CD4-positive, alpha-beta T cell treated with Interleukin-17A for 1 hour (primary cell): ENCODE data around the gene ASCC3.
A peak's percentile ranks its signal among the peaks of the same experiment; 100 is the strongest.
"Not testable (repeated sequence)": the region's sequence is repeated elsewhere in the genome, so short reads cannot be mapped to it uniquely, and the experiment has no call there.

Experiments
- DNase-seq: peaks from one replicate; pipeline ENCODE4 v3.0.0-alpha.2; 2020

The ASCC3 gene, protein sequence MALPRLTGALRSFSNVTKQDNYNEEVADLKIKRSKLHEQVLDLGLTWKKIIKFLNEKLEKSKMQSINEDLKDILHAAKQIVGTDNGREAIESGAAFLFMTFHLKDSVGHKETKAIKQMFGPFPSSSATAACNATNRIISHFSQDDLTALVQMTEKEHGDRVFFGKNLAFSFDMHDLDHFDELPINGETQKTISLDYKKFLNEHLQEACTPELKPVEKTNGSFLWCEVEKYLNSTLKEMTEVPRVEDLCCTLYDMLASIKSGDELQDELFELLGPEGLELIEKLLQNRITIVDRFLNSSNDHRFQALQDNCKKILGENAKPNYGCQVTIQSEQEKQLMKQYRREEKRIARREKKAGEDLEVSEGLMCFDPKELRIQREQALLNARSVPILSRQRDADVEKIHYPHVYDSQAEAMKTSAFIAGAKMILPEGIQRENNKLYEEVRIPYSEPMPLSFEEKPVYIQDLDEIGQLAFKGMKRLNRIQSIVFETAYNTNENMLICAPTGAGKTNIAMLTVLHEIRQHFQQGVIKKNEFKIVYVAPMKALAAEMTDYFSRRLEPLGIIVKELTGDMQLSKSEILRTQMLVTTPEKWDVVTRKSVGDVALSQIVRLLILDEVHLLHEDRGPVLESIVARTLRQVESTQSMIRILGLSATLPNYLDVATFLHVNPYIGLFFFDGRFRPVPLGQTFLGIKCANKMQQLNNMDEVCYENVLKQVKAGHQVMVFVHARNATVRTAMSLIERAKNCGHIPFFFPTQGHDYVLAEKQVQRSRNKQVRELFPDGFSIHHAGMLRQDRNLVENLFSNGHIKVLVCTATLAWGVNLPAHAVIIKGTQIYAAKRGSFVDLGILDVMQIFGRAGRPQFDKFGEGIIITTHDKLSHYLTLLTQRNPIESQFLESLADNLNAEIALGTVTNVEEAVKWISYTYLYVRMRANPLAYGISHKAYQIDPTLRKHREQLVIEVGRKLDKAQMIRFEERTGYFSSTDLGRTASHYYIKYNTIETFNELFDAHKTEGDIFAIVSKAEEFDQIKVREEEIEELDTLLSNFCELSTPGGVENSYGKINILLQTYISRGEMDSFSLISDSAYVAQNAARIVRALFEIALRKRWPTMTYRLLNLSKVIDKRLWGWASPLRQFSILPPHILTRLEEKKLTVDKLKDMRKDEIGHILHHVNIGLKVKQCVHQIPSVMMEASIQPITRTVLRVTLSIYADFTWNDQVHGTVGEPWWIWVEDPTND (N-terminal part only)

DNA sequence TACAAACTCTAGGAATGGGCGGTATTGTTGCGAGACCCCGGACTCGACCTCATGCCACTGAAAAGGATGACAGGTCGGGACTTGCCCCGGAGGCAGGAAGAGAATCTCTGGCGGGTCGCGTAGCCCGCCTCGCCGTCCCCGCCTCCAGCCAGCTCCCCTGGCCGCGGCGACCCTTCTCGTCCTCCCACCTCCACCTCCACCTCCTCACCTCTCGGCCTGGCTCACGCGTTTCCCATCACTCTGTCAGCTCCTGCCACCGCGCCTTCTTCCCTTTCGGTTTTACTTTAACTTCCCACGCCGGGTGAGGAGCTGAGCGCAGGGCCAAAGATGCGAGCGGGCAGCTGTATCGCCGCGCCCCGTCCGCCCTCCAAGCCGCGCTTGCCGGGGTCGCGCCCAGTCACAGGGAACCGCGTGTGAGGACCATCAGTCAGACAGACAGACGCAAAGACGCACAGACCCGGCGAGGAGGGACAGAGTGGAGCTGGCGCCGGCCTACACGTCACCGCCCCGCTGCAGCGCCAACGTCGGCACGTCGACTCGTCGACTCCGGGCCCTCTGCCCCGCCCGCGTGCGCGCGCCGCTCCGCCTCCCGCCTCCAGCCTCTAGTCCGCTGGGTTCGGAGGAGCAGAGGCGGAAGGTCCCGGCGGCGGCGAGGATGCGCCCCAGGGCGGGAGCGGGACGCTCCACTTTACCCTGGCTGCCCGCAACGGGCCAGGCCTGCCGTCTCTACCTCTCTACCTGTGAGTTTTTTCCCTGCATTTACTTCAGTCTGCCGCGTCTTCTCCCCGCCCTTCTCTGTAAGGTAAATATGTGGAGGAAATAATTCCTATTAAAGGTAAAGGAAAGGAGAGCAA is at the start of gene ASCC3:
ASCC3 (minus strand) TSS at position 477 of the 854 bp plus-strand sequence. CDS start 13,332 bp downstream, outside the sequence.
- peak; percentile 88 for DNase-seq

DNA sequence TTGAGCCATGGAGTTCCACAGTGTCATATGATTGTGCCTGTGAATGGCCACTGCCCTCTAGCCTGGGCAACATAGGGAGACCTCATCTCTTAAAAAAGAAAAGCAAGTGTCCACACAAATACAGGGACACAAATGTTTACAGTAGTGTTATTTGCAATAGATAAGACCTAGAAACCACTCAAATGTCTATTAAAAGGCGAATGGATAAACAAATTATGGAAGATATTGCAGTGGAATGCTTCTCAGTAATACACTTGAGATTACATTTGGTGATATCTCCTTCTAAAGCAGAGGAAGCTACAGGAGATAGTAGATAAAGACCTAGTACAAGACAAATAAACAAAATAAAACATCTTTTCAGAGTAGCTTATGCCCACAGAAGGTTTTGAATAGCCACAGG is 44.6 kb upstream of the ASCC3 start:
- no peak for DNase-seq

DNA sequence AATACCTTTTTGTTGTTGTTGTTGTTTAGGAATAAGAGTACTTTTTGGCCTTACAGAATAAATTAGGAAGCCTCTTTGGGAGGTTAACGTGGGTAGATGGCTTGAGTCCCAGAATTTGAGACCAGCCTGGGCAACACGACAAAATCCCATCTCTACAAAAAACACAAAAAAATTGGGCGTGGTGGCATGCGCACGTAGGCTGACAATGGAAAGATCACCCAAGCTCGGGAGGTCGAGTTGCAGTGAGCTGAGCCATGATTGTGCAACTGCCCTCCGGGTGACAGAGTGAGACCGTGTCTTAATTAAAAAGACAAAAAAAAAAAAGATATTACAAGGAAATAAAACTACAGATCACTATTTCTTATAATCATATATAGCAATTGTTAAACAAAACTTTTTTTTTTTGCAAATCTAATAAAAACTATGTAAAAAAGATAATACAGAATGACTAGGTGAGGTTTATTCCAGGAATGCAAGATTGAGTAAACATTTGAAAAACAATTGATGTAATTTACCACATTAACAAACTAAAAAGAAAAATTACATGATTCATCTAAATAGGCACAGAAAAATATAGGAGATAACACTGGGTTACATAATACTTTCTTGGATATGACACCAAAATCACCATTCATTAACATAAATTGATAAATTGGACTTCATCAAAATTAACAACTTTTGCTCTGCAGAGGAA is 43.6 kb upstream of the ASCC3 start:
- DNase-seq = no peak

DNA sequence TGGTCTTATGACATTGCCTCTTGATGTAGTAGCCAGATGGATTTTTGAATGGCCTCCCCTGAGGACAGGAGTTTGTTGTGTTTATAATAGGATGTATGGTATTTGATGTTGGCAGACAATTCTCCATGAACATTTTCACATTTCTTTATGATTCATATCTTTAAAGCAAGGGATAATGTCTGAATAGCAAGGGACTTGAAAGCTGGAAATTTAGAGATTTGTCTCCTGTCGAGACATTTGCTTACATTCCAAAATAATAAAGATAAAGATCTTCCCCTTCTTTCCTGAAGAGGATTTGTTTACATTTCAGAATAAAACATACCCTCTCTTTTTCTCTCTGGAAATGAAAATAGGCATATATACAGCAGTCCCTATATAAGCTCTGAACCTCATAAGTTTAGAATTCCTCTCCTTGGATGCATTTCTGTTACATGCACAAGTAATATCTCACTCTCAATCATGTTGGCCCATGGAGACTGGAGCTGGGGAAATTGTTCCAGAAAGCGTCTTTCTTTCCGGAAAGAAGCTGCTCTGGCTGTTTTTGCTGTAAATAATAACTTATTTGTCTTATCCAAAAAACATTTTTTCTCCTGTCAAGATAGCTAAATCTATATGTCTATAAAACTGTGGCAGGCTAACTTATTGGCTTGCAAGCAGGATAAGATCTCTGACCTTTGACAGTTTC is 42.5 kb upstream of the ASCC3 start:
- DNase-seq = no peak

DNA sequence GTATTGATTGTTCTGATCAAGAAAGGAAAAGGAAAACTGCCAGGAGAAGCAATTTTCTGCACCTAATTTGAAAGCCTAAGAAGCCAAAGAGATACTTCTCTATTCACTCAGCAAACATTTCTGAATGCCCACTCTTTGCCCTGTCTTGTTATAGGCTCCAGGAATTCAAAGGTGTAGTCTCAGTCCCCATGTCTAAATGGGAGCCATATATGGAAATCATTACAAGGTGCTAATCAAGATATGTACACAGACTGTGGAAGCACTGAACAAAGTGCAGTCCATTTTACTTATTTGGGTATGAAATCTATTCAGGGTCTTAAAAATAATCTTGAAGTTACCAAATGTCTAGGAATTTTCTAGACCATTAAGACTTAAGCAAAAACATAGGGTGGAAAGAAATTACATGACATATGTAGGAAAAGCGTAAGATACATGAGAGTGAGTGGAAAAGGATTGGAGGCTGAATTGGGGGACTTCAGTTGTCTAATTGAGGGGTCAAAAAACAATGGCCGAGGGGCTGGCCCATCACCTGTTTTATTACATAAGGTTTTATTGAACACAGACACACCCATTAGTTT is 39.0 kb upstream of the ASCC3 start:
- no peak for DNase-seq

DNA sequence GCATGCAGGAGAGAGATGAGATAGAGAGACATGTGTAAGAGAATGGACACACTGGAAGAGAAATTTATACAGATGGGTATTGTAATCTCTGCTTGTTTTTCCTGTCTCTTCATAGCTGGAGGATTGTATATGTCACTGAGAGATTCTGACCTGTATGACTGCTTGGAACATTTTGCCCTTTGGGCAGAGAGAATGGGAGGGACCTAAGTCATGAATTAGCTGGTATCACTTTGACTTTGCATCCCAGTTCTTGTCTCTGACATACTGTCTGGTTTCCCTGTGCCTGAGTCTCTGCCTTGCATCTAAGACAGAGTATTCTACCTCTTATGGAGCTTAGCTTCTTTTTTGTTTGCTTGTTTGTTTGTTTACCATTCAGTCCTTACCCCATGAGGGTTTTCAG is 37.0 kb upstream of the ASCC3 start:
- DNase-seq = no peak

DNA sequence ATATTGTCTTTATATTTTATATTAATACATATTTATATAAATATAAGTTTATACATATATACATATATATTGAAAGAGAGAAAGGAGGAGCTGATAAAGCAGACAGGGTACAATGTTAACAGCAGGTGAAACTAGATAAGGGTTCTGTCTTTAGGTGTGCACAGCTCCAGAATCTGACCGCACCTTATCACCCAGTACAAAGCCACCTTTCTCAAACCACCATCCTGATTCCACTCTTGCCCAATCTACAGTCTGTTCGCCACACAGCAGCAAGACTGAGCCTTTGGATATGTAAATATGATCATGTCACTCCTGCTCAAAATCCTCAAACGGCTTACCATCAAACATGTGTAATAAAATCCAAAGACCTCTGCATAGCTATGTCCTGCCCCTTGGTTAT is 34.7 kb upstream of the ASCC3 start:
- no peak for DNase-seq

DNA sequence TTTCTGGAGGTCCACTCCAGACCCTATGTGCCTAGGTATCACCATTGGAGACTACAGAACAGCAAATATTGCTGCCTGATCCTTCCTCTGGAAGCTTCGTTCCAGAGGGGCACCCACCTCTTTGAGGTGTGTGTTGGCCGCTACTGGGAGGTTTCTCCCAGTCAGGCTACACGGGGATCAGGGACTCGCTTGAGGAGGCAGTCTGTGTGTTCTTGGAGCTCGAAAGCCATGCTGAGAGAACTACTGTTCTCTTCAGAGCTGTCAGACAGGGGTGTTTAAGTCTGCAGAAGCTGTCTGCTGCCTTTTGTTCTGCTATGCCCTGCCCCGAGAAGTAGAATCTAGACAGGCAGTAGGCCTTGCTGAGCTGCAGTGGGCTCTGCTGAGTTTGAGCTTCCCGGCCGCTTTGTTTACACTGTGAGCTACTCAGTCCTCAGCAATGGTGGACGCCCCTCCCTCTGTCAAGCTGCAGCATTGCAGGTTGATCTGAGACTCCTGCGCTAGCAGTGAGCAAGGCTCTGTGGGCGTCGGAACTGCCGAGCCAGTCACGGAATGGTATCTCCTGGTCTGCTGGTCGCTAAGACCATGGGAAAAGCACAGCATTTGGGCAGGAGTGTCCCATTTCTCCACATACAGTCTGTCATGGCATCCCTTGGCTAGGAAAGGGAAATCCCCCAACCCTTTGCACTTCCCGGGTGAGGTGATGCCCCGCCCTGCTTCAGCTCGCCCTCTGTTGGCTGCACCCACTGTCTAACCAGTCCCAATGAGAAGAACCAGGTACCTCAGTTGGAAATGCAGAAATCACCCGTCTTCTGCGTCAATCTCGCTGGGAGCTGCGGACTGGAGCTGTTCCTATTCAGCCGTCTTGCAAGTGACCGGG is 32.5 kb upstream of the ASCC3 start:
- no peak for DNase-seq

DNA sequence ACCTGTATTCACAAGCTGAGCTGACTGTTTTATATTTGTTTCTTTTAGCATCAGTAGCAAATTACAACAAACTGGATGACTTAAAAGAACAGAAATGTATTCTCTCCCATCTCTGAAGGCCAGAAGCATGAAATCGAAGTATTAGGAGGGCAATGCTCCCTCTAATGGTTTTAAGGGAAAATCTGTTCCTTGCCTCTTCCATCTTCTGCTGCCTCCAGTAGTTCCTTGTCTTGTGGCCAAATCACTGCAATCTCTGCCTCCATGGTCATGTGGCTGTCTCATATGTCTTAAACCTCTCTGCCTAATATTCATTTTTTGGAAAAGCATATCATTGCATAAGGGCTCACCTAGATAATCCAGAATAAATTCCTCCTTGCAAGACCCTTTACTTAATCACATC is 25.2 kb upstream of the ASCC3 start:
- no peak for DNase-seq

DNA sequence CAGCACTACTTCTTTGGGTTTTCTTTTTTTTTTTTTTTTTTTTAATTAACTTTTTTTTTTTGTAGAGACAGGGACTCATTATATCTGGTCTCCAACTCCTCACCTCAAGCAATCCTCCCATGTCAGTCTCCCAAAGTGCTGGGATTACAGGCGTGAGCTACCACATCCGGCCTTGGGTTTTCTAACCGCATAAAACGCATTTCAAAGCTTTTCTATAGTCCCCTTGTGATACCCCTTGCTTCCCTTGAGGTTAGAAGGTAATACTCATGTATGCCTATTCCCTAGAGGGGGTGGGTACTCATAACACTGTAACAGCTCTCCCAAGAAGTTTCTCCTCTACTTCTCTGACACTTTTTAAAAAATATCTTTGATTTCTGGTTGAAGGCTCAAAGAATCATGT is 23.9 kb upstream of the ASCC3 start:
- DNase-seq = no peak

DNA sequence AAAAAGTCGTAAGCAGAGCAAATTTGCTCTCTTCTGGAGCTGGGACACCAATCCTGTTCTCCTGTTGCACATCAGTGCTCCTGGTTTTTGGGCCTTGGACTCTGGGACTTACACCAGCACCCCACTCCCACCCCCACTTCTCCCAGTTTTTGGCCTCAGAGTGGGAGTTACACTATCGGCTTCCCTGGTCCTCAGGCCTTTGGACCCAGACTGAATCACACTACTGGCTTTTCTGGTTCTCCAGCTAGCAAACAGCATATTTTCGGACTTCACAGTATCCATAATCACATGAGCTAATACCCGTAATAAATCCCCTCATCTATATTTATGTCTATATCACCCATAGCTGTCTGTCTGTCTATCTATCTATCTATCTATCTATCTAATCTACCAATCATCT is 23.2 kb upstream of the ASCC3 start:
- no peak for DNase-seq

DNA sequence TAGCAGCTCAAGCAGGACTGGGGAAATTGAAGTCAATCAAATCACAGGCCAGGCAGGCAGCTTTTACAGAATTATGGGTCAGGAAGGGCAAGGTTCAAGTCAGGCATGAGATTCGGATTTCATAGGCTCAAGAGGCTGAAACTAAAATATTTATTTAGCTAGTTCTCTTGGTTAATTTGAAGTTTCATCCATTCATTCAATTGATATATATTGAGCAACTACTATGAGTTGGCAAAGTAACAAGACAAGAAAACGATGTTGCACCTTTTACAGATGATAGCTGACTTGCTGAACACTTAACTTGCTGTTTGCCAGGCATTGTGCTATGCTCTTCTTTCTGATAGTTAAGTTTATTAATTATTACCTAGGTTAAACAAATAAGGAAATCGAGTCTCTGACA is 20.5 kb upstream of the ASCC3 start:
- no peak for DNase-seq

DNA sequence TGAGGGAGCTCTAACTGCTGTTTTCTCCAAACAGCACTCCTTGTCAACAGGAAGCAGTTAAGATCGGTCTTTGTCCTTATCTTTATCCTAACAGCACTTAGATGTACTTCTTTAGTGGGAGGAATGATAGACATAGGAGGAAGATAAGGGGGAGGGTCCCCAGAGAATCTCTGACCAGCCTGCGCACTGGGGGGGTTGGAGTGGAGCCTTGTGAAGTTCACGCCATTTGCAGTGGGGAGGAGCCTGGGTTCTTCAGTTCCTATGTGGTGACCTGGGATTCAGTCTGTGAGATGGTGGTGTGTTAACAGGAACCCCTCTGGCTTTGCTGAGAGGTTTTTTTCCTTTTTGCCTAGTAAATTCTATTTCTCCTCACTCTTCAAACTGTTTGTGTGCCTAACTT is 18.1 kb upstream of the ASCC3 start:
- DNase-seq = no peak

DNA sequence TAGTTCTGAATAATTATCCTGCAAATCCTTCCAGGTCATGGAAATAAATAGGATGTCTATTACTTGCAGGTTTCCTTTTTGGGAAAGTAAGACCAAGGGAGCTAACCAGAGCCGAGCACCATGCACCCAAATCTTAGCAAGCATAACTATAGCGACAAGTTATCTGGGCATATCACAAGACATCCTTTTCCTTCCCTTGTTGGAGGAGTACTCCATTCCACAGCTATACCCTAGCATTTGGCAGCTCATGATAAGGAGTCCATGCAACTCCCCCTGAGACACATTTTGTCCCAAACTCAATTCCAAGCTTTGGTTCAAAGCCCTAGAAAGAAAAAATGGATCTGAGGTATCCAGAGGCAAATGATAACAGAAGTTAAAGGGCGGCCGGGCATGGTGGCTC is 16.5 kb upstream of the ASCC3 start:
- DNase-seq = no peak

DNA sequence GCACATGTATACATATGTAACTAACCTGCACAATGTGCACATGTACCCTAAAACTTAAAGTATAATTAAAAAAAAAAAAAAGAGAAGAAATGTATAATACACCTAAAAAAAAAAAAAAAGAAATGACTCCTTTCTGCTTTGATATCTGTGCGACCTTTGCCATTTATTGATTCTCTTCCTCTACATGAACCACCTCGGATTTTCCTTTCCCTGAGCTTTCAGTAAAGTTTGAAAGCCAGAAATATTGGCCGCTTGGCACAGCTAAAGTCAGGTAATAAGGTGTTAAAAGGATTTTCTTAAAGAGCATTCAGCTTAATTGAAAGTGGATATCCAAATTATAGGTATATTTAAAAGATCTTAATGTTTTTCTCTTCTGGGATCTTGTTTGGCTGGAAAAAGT is 12.6 kb upstream of the ASCC3 start:
- no peak for DNase-seq

DNA sequence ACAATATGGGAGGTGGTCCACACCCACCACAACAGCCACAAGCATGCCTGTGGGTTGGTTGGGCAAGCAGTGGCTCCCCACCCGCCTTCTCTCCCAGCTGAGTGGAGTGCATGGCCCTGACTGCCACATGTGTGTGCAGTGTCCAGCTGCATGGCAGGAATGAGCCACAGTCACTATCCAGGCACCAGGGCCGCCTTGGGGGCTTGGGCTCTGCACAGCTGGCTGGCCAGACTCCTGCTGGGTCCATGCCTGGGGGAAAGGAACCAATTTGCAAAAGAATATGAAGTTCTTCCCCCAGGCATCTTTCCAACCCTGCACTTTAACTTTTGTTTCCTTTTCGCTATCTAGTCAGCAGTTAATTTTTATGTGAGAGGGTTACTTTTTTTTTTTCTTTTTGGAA is 11.6 kb upstream of the ASCC3 start:
- no peak for DNase-seq

DNA sequence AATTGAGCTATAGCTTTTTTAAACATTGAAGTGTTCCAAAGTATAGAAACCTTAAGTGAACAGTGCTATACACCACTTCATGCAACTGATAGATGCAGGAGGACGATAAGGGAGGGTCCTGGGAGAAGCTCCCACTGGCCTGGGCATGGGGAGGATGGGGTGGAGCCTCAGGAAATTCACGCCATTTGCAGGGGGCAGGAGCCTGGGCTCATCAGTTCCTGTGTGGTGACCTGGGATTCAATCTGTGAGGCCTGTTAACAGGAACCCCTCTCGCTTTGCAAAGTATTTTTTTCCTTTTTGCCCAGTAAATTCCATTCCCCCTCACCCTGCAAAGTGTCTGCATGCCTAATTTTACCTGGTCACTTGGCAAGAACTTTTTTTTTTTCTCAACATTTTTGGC is 11.0 kb upstream of the ASCC3 start:
- no peak for DNase-seq

DNA sequence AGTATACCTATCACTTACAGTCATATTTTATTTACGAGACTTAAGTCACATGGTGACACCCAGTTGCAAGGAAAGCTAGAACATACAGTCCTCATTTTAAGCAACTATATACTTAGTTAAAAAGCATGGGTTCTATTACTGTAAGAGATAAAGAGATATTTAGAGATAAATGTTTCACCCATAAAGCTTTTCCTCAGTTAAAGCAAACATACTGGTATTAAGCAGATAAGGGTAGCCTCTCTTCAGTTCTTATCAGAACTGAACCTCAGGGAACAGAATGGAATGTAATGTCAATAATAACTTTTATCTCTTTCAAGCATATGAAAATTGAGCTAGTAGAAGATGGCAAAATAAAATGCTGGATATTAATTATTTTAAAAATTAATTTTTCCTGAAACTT is 9.9 kb upstream of the ASCC3 start:
- DNase-seq = no peak

DNA sequence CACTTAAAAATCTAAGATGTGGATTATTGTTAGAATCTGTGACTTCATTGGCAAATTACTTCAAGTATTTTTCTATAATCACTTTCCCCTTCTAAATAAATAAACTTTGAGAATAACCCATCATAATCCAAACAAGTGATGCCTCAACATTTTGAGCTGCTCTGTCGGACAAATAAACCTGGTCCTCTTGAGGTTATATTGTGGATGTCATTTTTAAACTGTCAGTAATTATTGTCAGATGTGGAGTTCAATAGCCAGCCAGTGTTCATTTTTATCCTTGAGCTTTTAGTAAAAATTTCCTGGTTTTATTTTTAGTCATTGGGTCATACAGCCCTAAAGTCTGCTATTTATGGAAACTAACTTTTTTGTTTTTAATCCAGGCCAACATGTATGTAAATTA is 9.5 kb upstream of the ASCC3 start:
- not testable (repeated sequence) for DNase-seq

DNA sequence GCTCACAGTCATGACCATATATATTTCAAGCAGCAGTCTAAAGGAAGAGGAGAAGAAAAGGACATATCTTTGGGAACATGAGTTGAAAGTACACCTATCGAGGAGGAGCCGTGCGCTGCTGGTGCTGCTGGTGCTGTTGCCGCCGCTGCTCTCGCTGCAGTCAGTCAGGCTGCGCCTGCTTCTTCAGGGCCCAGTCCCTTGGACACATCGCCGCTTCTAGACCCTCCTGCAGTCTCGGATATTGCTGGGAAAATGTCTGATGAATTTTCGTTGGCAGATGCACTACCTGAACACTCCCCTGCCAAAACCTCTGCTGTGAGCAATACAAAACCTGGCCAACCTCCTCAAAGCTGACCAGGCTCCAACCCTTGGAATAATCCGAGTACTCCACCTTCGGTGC is 8.2 kb upstream of the ASCC3 start:
- DNase-seq = no peak
